GM23248 (cell line): ENCODE data around the gene ENTR1.
"Not testable (repeated sequence)": the region's sequence is repeated elsewhere in the genome, so short reads cannot be mapped to it uniquely, and the experiment has no call there.

ENCODE experiments used
- EZH2 ChIP-seq: fragments of 200-600 bp; sonication (generic); IDR thresholded peaks from 2 replicates; pipeline ENCODE4 v1.6.1; 2018; ENCODE audit warnings: antibody characterized with exemption, mild to moderate bottlenecking; ENCODE audit not compliant: insufficient read depth, poor library complexity, severe bottlenecking
- EZH2phosphoT487 ChIP-seq: fragments of 200-600 bp; sonication (generic); IDR thresholded peaks from 2 replicates; pipeline ENCODE4 v1.6.1; 2018; ENCODE audit warnings: antibody characterized with exemption, moderate library complexity, mild to moderate bottlenecking, low read depth; ENCODE audit not compliant: insufficient read depth

- not testable (repeated sequence) for TF ChIP-seq EZH2, EZH2phosphoT487
Measured at GRCh38 chr9:136405904-136406303, 4.5 kb downstream of the ENTR1 start.
